Pulmonary artery endothelial cell (primary cell): ENCODE measurements around the gene WNT7B. TPM values are rescaled to one million over a fixed set of nuclear protein-coding genes. Genes with fewer than 3 reads are reported as not detected.

Experiments
- DNase-seq: peaks from one replicate; pipeline ENCODE4 v3.0.0-alpha.2; 2011; ENCODE audit warnings: low read depth, low spot score
- total RNA-seq: library from RNA; depleted of rRNA; stranded (reverse); fragments of >200 nt; gene quantifications from 2 replicates; pipeline ENCODE4 v1.2.3, GENCODE V29; 2014

The WNT7B gene
- not detected in 2 replicates for total RNA-seq

GRCh38 chr22:45977003-45977411 is at the start of gene WNT7B:
Gene WNT7B (minus strand): TSS chr22:45977162. CDS start chr22:45976754, 408 bp downstream.
- no peak for DNase-seq

GRCh38 chr22:46025973-46026898 is 49.3 kb upstream of the WNT7B start:
- DNase-seq = no peak

GRCh38 chr22:46025225-46025972 is 48.4 kb upstream of the WNT7B start:
- DNase-seq = no peak

- DNase-seq = no peak
Observed at GRCh38 chr22:46024136-46024840, 47.3 kb upstream of the WNT7B start.

GRCh38 chr22:46023558-46023981 is 46.6 kb upstream of the WNT7B start:
- no peak for DNase-seq

GRCh38 chr22:46022881-46023512 is 46.0 kb upstream of the WNT7B start:
- DNase-seq = no peak

GRCh38 chr22:46021577-46021976 is 44.6 kb upstream of the WNT7B start:
- DNase-seq = no peak

- no peak for DNase-seq
Observed at GRCh38 chr22:46019351-46019750, 42.4 kb upstream of the WNT7B start.

GRCh38 chr22:46018859-46019258 is 41.9 kb upstream of the WNT7B start:
- no peak for DNase-seq

GRCh38 chr22:46017166-46017565 is 40.2 kb upstream of the WNT7B start:
- no peak for DNase-seq

GRCh38 chr22:46013460-46014416 is 36.8 kb upstream of the WNT7B start:
- peak; percentile 73 for DNase-seq

GRCh38 chr22:46012881-46013281 is 35.9 kb upstream of the WNT7B start:
- no peak for DNase-seq

- no peak for DNase-seq
Observed at GRCh38 chr22:46012182-46012880, 35.4 kb upstream of the WNT7B start.

- DNase-seq = no peak
Observed at GRCh38 chr22:46011627-46012181, 34.7 kb upstream of the WNT7B start.

GRCh38 chr22:46010951-46011626 is 34.1 kb upstream of the WNT7B start:
- DNase-seq = no peak

GRCh38 chr22:46010207-46010867 is 33.4 kb upstream of the WNT7B start:
- DNase-seq = no peak

GRCh38 chr22:46009730-46010129 is 32.8 kb upstream of the WNT7B start:
- no peak for DNase-seq
